ENCODE results near the gene CPED1. TPM values are rescaled to one million over a fixed set of nuclear protein-coding genes. Genes with fewer than 3 reads are reported as not detected.

Gene CPED1
- total RNA-seq, 1 donor from 2014 or later = not detected

DNA sequence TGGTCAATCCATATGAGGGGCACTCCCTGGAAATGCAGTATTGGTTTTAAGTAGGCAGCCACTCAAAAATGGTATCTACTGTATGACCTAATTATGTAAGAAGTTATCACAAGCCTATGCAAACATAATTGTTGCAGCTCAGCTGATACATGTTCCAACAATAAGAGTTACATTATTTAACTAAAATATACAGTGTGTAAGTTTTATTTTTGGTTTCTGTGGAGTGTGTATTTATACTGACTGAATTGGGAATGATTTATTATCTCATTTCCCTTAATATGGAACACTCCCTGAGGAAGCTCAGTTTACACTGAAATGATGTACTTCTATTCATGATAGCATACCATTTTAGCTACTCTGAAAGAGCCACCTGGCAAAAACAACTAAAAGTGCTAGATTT is 40.5 kb upstream of the CPED1 start:
- DNase-seq (ENCODE audit: low spot score) = no peak
- Mint-ChIP-seq H3K27me3 (ENCODE audit: insufficient read depth, low read depth) (no peaks in the 10 kb centered on the region), H3K4me3 (no peak overlapping the region), H3K36me3 (peaks cover 1% of the 10 kb centered on the region), H3K27ac (no peak overlapping the region), H3K9me3 (no peaks in the 10 kb centered on the region), H3K4me1 (peaks cover 15% of the 10 kb centered on the region)
- no peak overlapping the region for H3K4me3 ChIP-seq
- H3K79me2 ChIP-seq (ENCODE audit: low read depth) = peaks cover 29% of the 10 kb centered on the region
- H4K20me1 ChIP-seq (ENCODE audit: low read depth) = peaks cover 10% of the 10 kb centered on the region
- H3K9ac ChIP-seq = no peak overlapping the region
- no peaks in the 10 kb centered on the region for H3K9me3 ChIP-seq (ENCODE audit: low read depth)
- H3K27ac ChIP-seq = no peak overlapping the region
- no peaks in the 10 kb centered on the region for H3K27me3 ChIP-seq
- H3K36me3 ChIP-seq = no peaks in the 10 kb centered on the region
- H3K4me1 ChIP-seq = peaks cover 9% of the 10 kb centered on the region
- H3F3A ChIP-seq (ENCODE audit: low read depth) = no peaks in the 10 kb centered on the region
- TF ChIP-seq EZH2phosphoT487 (IDR thresholded peaks at IDR 0.05) (no peak), CTCF (IDR thresholded peaks at IDR 0.05) (no peak), EZH2 (IDR thresholded peaks at IDR 0.05) (no peak)
- no peak overlapping the region for H3K4me2 ChIP-seq
- no peak overlapping the region for H2AFZ ChIP-seq (replicated peaks)

- TF ChIP-seq CTCF (IDR thresholded peaks at IDR 0.05) = no peak
- no peak for TF ChIP-seq EZH2 (IDR thresholded peaks at IDR 0.05)
- TF ChIP-seq EZH2phosphoT487 (IDR thresholded peaks at IDR 0.05) = no peak
- Histone ChIP-seq H3K27me3 (no peaks in the 10 kb centered on the region), H3K27ac (no peak overlapping the region), H3K4me3 (peak overlapping the region; percentile 85), H3K36me3 (peaks cover 9% of the 10 kb centered on the region), H3F3A (ENCODE audit: low read depth) (no peaks in the 10 kb centered on the region), H3K9me3 (ENCODE audit: low read depth) (no peaks in the 10 kb centered on the region), H4K20me1 (ENCODE audit: low read depth) (peaks cover 10% of the 10 kb centered on the region), H3K4me2 (peak overlapping the region; percentile 85), H3K9ac (peak overlapping the region; percentile 86), H3K79me2 (ENCODE audit: low read depth) (peaks cover 36% of the 10 kb centered on the region), H3K4me1 (peaks cover 9% of the 10 kb centered on the region), H2AFZ (replicated peaks) (peak overlapping the region; percentile 99)
- peak overlapping the region; percentile 92 for H3K4me3 Mint-ChIP-seq
- no peak for DNase-seq (ENCODE audit: low spot score)
- no peaks in the 10 kb centered on the region for H3K27me3 Mint-ChIP-seq (ENCODE audit: insufficient read depth, low read depth)
- peaks cover 15% of the 10 kb centered on the region for H3K4me1 Mint-ChIP-seq
- no peak overlapping the region for H3K27ac Mint-ChIP-seq
- H3K9me3 Mint-ChIP-seq = no peaks in the 10 kb centered on the region
- peaks cover 4% of the 10 kb centered on the region for H3K36me3 Mint-ChIP-seq
These were observed 39.1 kb upstream of the CPED1 start for GRCh38 chr7:120949393-120949911.

DNA sequence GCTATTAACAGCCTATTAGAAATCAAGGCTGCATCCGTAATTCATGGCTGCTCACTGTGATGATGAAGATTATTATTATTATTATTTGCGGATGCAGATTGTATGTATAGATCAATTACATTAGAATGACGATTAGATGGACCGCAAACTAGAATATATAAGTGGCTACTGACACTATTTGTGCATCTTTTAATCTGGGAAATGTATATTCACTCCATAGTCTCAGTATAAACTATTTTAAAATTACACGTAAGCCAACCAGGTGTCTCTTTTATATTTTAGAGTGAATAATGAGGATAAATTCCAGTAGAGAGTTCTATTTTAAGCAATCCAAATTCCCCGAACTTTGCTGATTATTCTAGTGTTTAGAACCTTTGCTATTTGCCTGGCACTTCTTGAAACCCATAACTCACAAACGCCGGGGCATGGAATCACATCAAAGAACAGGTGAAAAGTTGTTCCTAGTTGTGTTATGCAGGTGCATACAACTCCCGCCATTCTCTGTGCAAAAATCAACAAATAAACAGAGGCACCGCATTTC is 38.4 kb upstream of the CPED1 start:
- H3K9me3 Mint-ChIP-seq = no peaks in the 10 kb centered on the region
- DNase-seq (ENCODE audit: low spot score) = no peak
- H3K27me3 ChIP-seq = no peaks in the 10 kb centered on the region
- H3K4me3 ChIP-seq = peak overlapping the region; percentile 85
- peak overlapping the region; percentile 85 for H3K4me2 ChIP-seq
- peak overlapping the region; percentile 99 for H2AFZ ChIP-seq (replicated peaks)
- peak overlapping the region; percentile 92 for H3K4me3 Mint-ChIP-seq
- peaks cover 36% of the 10 kb centered on the region for H3K79me2 ChIP-seq (ENCODE audit: low read depth)
- H3K4me1 ChIP-seq = peaks cover 9% of the 10 kb centered on the region
- peaks cover 10% of the 10 kb centered on the region for H4K20me1 ChIP-seq (ENCODE audit: low read depth)
- H3K4me1 Mint-ChIP-seq = peaks cover 15% of the 10 kb centered on the region
- H3K27ac ChIP-seq = no peak overlapping the region
- H3K9me3 ChIP-seq (ENCODE audit: low read depth) = no peaks in the 10 kb centered on the region
- peak overlapping the region; percentile 99 for H3K27ac Mint-ChIP-seq
- H3K36me3 Mint-ChIP-seq = peaks cover 7% of the 10 kb centered on the region
- H3K9ac ChIP-seq = peak overlapping the region; percentile 86
- no peaks in the 10 kb centered on the region for H3F3A ChIP-seq (ENCODE audit: low read depth)
- no peaks in the 10 kb centered on the region for H3K27me3 Mint-ChIP-seq (ENCODE audit: insufficient read depth, low read depth)
- H3K36me3 ChIP-seq = peaks cover 9% of the 10 kb centered on the region
- no peak for TF ChIP-seq CTCF (IDR thresholded peaks at IDR 0.05)
